Activated naive CD8-positive, alpha-beta T cell treated with anti-CD3 and anti-CD28 coated beads for 36 hours (primary cell): ENCODE data around the gene RNASEH2C. TPM values are rescaled to one million over a fixed set of nuclear protein-coding genes. Genes with fewer than 3 reads are reported as not detected.

Experiments used
- DNase-seq: peaks from one replicate; pipeline ENCODE4 v3.0.0; 2021
- H3K27ac Mint-ChIP-seq: one replicate; pipeline ENCODE4 v1.8.0; 2022; ENCODE audit warnings: mild to moderate bottlenecking, moderate library complexity, mixed read lengths
- H3K27me3 Mint-ChIP-seq: one replicate; pipeline ENCODE4 v1.8.0; 2022; ENCODE audit warnings: mild to moderate bottlenecking, mixed read lengths
- H3K36me3 Mint-ChIP-seq: one replicate; pipeline ENCODE4 v1.8.0; 2021; ENCODE audit warnings: mild to moderate bottlenecking, mixed read lengths
- H3K4me1 Mint-ChIP-seq: one replicate; pipeline ENCODE4 v1.8.0; 2021; ENCODE audit warnings: mixed read lengths
- H3K4me3 Mint-ChIP-seq: one replicate; pipeline ENCODE4 v1.8.0; 2022; ENCODE audit warnings: mild to moderate bottlenecking, moderate library complexity, mixed read lengths
- H3K9me3 Mint-ChIP-seq: one replicate; pipeline ENCODE4 v1.8.0; 2022; ENCODE audit warnings: mixed read lengths
- total RNA-seq, 2 experiments: library from RNA; stranded (reverse); gene quantifications; one replicate each; pipeline ENCODE4 v1.2.3, GENCODE V29; 2021

RNASEH2C gene
- total RNA-seq, 2 experiments from 2014 or later: 104 to 108 TPM

GRCh38 chr11:65730461-65730860 is 9.9 kb upstream of the RNASEH2C start:
- Mint-ChIP-seq H3K27me3 (peaks cover 13% of the 10 kb centered on the region), H3K4me3 (no peak overlapping the region), H3K27ac (no peak overlapping the region), H3K9me3 (no peaks in the 10 kb centered on the region), H3K36me3 (no peaks in the 10 kb centered on the region), H3K4me1 (no peaks in the 10 kb centered on the region)
- DNase-seq: no peak

GRCh38 chr11:65727865-65728264 is 7.3 kb upstream of the RNASEH2C start:
- Mint-ChIP-seq H3K9me3 (no peaks in the 10 kb centered on the region), H3K27me3 (peaks cover 5% of the 10 kb centered on the region), H3K27ac (no peak overlapping the region), H3K36me3 (no peaks in the 10 kb centered on the region), H3K4me3 (no peak overlapping the region), H3K4me1 (no peaks in the 10 kb centered on the region)
- DNase-seq: no peak

GRCh38 chr11:65726660-65727059 is 6.1 kb upstream of the RNASEH2C start:
- no peaks in the 10 kb centered on the region for H3K9me3 Mint-ChIP-seq
- no peaks in the 10 kb centered on the region for H3K27me3 Mint-ChIP-seq
- no peaks in the 10 kb centered on the region for H3K4me1 Mint-ChIP-seq
- no peak overlapping the region for H3K27ac Mint-ChIP-seq
- no peak for DNase-seq
- H3K36me3 Mint-ChIP-seq: no peaks in the 10 kb centered on the region
- no peak overlapping the region for H3K4me3 Mint-ChIP-seq

GRCh38 chr11:65722261-65722660 is 1.7 kb upstream of the RNASEH2C start:
- no peak for DNase-seq
- H3K27ac Mint-ChIP-seq: no peak overlapping the region
- peaks cover 25% of the 10 kb centered on the region for H3K36me3 Mint-ChIP-seq
- H3K4me3 Mint-ChIP-seq: no peak overlapping the region
- H3K4me1 Mint-ChIP-seq: peaks cover 21% of the 10 kb centered on the region
- no peaks in the 10 kb centered on the region for H3K9me3 Mint-ChIP-seq
- no peaks in the 10 kb centered on the region for H3K27me3 Mint-ChIP-seq

GRCh38 chr11:65719871-65720210 is 757 bp downstream of the RNASEH2C start:
- Mint-ChIP-seq H3K27ac (peak overlapping the region; percentile 94), H3K36me3 (peaks cover 36% of the 10 kb centered on the region), H3K4me1 (peaks cover 25% of the 10 kb centered on the region), H3K27me3 (no peaks in the 10 kb centered on the region), H3K9me3 (no peaks in the 10 kb centered on the region), H3K4me3 (peak overlapping the region; percentile 96)
- DNase-seq: peak; percentile 47

GRCh38 chr11:65718964-65719492 is 1.6 kb downstream of the RNASEH2C start:
- Mint-ChIP-seq H3K27ac (peak overlapping the region; percentile 94), H3K4me3 (peak overlapping the region; percentile 96), H3K4me1 (peaks cover 30% of the 10 kb centered on the region), H3K9me3 (no peaks in the 10 kb centered on the region), H3K36me3 (peaks cover 43% of the 10 kb centered on the region), H3K27me3 (no peaks in the 10 kb centered on the region)
- no peak for DNase-seq

GRCh38 chr11:65718531-65718930 is 2.1 kb downstream of the RNASEH2C start:
- Mint-ChIP-seq H3K27ac (peak overlapping the region; percentile 94), H3K36me3 (peaks cover 45% of the 10 kb centered on the region), H3K4me3 (peak overlapping the region; percentile 96), H3K4me1 (peaks cover 33% of the 10 kb centered on the region), H3K27me3 (no peaks in the 10 kb centered on the region), H3K9me3 (no peaks in the 10 kb centered on the region)
- no peak for DNase-seq

- Mint-ChIP-seq H3K27ac (peak overlapping the region; percentile 13), H3K4me1 (peaks cover 36% of the 10 kb centered on the region), H3K9me3 (no peaks in the 10 kb centered on the region), H3K4me3 (no peak overlapping the region), H3K36me3 (peaks cover 47% of the 10 kb centered on the region), H3K27me3 (no peaks in the 10 kb centered on the region)
- DNase-seq: no peak
Observed at GRCh38 chr11:65717906-65718305, 2.7 kb downstream of the RNASEH2C start.

- no peaks in the 10 kb centered on the region for H3K27me3 Mint-ChIP-seq
- no peaks in the 10 kb centered on the region for H3K9me3 Mint-ChIP-seq
- DNase-seq: no peak
- H3K4me3 Mint-ChIP-seq: no peak overlapping the region
- peaks cover 40% of the 10 kb centered on the region for H3K4me1 Mint-ChIP-seq
- H3K27ac Mint-ChIP-seq: peak overlapping the region; percentile 58
- peaks cover 52% of the 10 kb centered on the region for H3K36me3 Mint-ChIP-seq
Observed at GRCh38 chr11:65716774-65717405, 3.7 kb downstream of the RNASEH2C start.

GRCh38 chr11:65716302-65716701 is 4.3 kb downstream of the RNASEH2C start:
- H3K4me1 Mint-ChIP-seq: peaks cover 40% of the 10 kb centered on the region
- peaks cover 52% of the 10 kb centered on the region for H3K36me3 Mint-ChIP-seq
- no peak overlapping the region for H3K4me3 Mint-ChIP-seq
- no peak for DNase-seq
- H3K27ac Mint-ChIP-seq: no peak overlapping the region
- no peaks in the 10 kb centered on the region for H3K9me3 Mint-ChIP-seq
- no peaks in the 10 kb centered on the region for H3K27me3 Mint-ChIP-seq

GRCh38 chr11:65714433-65714832 is 6.2 kb downstream of the RNASEH2C start:
- no peaks in the 10 kb centered on the region for H3K27me3 Mint-ChIP-seq
- H3K4me1 Mint-ChIP-seq: peaks cover 44% of the 10 kb centered on the region
- peak overlapping the region; percentile 2 for H3K27ac Mint-ChIP-seq
- peaks cover 43% of the 10 kb centered on the region for H3K36me3 Mint-ChIP-seq
- no peak overlapping the region for H3K4me3 Mint-ChIP-seq
- no peaks in the 10 kb centered on the region for H3K9me3 Mint-ChIP-seq
- no peak for DNase-seq

GRCh38 chr11:65713212-65713969 is 7.2 kb downstream of the RNASEH2C start:
- Mint-ChIP-seq H3K4me1 (peaks cover 33% of the 10 kb centered on the region), H3K9me3 (no peaks in the 10 kb centered on the region), H3K27ac (peak overlapping the region; percentile 18), H3K36me3 (peaks cover 32% of the 10 kb centered on the region), H3K27me3 (no peaks in the 10 kb centered on the region), H3K4me3 (peak overlapping the region; percentile 95)
- DNase-seq: no peak

GRCh38 chr11:65712633-65713076 is 7.9 kb downstream of the RNASEH2C start:
- H3K36me3 Mint-ChIP-seq: peaks cover 30% of the 10 kb centered on the region
- H3K9me3 Mint-ChIP-seq: no peaks in the 10 kb centered on the region
- no peaks in the 10 kb centered on the region for H3K27me3 Mint-ChIP-seq
- H3K4me3 Mint-ChIP-seq: peak overlapping the region; percentile 95
- DNase-seq: no peak
- peak overlapping the region; percentile 98 for H3K27ac Mint-ChIP-seq
- peaks cover 27% of the 10 kb centered on the region for H3K4me1 Mint-ChIP-seq

GRCh38 chr11:65711785-65712632 is 8.6 kb downstream of the RNASEH2C start, which contains the start of gene KAT5:
Gene KAT5, plus strand, starts transcription at chr11:65712252. Its CDS starts 16 bp downstream, at chr11:65712268.
- peak within 1 kb of the TSS; percentile 98 for H3K27ac Mint-ChIP-seq
- peak within 1 kb of the TSS; percentile 95 for H3K4me3 Mint-ChIP-seq
- H3K27me3 Mint-ChIP-seq: no peaks in the 10 kb centered on the region
- H3K36me3 Mint-ChIP-seq: peaks cover 26% of the 10 kb centered on the region
- peaks cover 24% of the 10 kb centered on the region for H3K4me1 Mint-ChIP-seq
- no peaks in the 10 kb centered on the region for H3K9me3 Mint-ChIP-seq
- DNase-seq: peak; percentile 98

- no peak overlapping the region for H3K4me3 Mint-ChIP-seq
- H3K27me3 Mint-ChIP-seq: no peaks in the 10 kb centered on the region
- no peak for DNase-seq
- H3K9me3 Mint-ChIP-seq: no peaks in the 10 kb centered on the region
- H3K36me3 Mint-ChIP-seq: peaks cover 21% of the 10 kb centered on the region
- H3K27ac Mint-ChIP-seq: no peak overlapping the region
- H3K4me1 Mint-ChIP-seq: peaks cover 29% of the 10 kb centered on the region
Observed at GRCh38 chr11:65710421-65710820, 10.2 kb downstream of the RNASEH2C start.
